GM12878 (cell line): ENCODE results near the gene PLOD2. TPM values are rescaled to one million over a fixed set of nuclear protein-coding genes. Genes with fewer than 3 reads are reported as not detected.

ENCODE experiments used
- ATAC-seq: fragments of 200-7000 bp; cut with Tn5 transposase; 3 replicates; pipeline ENCODE4 v1.9.1; 2020; ENCODE audit warnings: mild to moderate bottlenecking, moderate library complexity
- BruUV-seq: library from RNA; stranded (reverse); fragments of 400-500 nt; replicated peaks from 2 replicates; lab custom pipeline; 2021; lab: Mats Ljungman, UMichigan
- CTCF ChIA-PET: fragments of 300-600 bp; sonication (Branson Sonifier 250); formaldehyde crosslinking; extraction: SDS; loops from one replicate; lab custom pipeline; 2021; ENCODE audit warnings: inconsistent platforms; lab: Yijun Ruan, JAX
- POLR2A ChIA-PET: fragments of 350-600 bp; formaldehyde crosslinking; extraction: SDS; loops from one replicate; lab custom pipeline; 2021; ENCODE audit warnings: inconsistent platforms; lab: Charles Lee
- RAD21 ChIA-PET: fragments of 300-600 bp; sonication (Branson Sonifier 250); formaldehyde crosslinking; loops from one replicate; lab custom pipeline; 2023; ENCODE audit warnings: antibody characterized with exemption; ENCODE audit not compliant: unreplicated experiment; lab: Charles Lee
- SMC1A ChIA-PET: fragments of 300-600 bp; sonication (Branson Sonifier 250); formaldehyde crosslinking; loops from one replicate; lab custom pipeline; 2023; ENCODE audit not compliant: unreplicated experiment, uncharacterized antibody; lab: Charles Lee
- DNase-seq: peaks from one replicate; pipeline ENCODE4 v3.0.0-alpha.2; 2011; ENCODE audit warnings: low read depth, low spot score
- FAIRE-seq: peaks from 3 replicates; lab custom pipeline; 2011; peaks lifted over from hg19 to GRCh38; lab: Jason Lieb, UNC
- H2AFZ ChIP-seq: 2 replicates; pipeline ENCODE4 v1.6.0; 2011; ENCODE audit warnings: low read depth, low read length, control low read depth; ENCODE audit not compliant: control insufficient read depth
- H3K27ac ChIP-seq: 2 replicates; pipeline ENCODE4 v1.5.1; 2011; ENCODE audit warnings: control low read depth; ENCODE audit not compliant: control insufficient read depth, insufficient read depth
- H3K27me3 ChIP-seq, 2 experiments: replicated peaks in 1 of 2; 2 replicates each; pipeline versions ENCODE4 v1.6.0 to v1.6.1; 2011; ENCODE audit warnings: low read length in 1 of 2; ENCODE audit not compliant: control insufficient read depth in 2 of 2, insufficient read depth in 2 of 2
- H3K36me3 ChIP-seq, 2 experiments: 2 replicates each; pipeline ENCODE4 v1.5.1; 2011; ENCODE audit warnings: low read length in 1 of 2; ENCODE audit not compliant: control insufficient read depth in 2 of 2, insufficient read depth in 2 of 2
- H3K4me1 ChIP-seq: 2 replicates; pipeline ENCODE4 v1.6.1; 2011; ENCODE audit warnings: mild to moderate bottlenecking, low read length, moderate library complexity, mixed read lengths; ENCODE audit not compliant: control insufficient read depth, insufficient read depth
- H3K4me2 ChIP-seq: 2 replicates; pipeline ENCODE4 v1.6.0; 2011; ENCODE audit warnings: control low read depth; ENCODE audit not compliant: control insufficient read depth, insufficient read depth
- H3K4me3 ChIP-seq: fragments of 200-600 bp; sonication (generic); 2 replicates; pipeline ENCODE4 v1.5.1; 2016
- H3K79me2 ChIP-seq: 2 replicates; pipeline ENCODE4 v1.6.0; 2011; ENCODE audit warnings: low read length; ENCODE audit not compliant: control insufficient read depth, insufficient read depth
- H3K9ac ChIP-seq: 2 replicates; pipeline ENCODE4 v1.8.0; 2011; ENCODE audit warnings: low read length, control low read depth, mixed read lengths; ENCODE audit not compliant: control insufficient read depth, insufficient read depth
- H3K9me3 ChIP-seq: replicated peaks from 3 replicates; pipeline ENCODE4 v1.5.1; 2011; ENCODE audit warnings: mild to moderate bottlenecking, low read length; ENCODE audit not compliant: control insufficient read depth, insufficient read depth
- H4K20me1 ChIP-seq: 2 replicates; pipeline ENCODE4 v1.6.0; 2011; ENCODE audit not compliant: control insufficient read depth, insufficient read depth
- BMI1 ChIP-seq: fragments of 450-650 bp; IDR thresholded peaks from 2 replicates; pipeline ENCODE4 v1.6.1; 2016; ENCODE audit warnings: mild to moderate bottlenecking, moderate library complexity, borderline replicate concordance
- CHD2 ChIP-seq: IDR thresholded peaks from 2 replicates; pipeline ENCODE4 v1.6.1; 2011; ENCODE audit warnings: low read depth, low read length, improper control_type of control experiment, borderline replicate concordance
- EED ChIP-seq: sonication (generic); IDR thresholded peaks from 2 replicates; pipeline ENCODE4 v1.6.1; 2016; ENCODE audit warnings: antibody characterized with exemption, low read depth
- FOS ChIP-seq: IDR thresholded peaks from 3 replicates; pipeline ENCODE4 v1.6.1; 2011; ENCODE audit warnings: borderline replicate concordance; ENCODE audit not compliant: insufficient read length; ENCODE audit errors: extremely low read depth
- FOXK2 ChIP-seq: fragments of 450-650 bp; IDR thresholded peaks from 2 replicates; pipeline ENCODE4 v1.6.1; 2017; ENCODE audit warnings: mild to moderate bottlenecking, moderate library complexity
- JUND ChIP-seq: IDR thresholded peaks from 2 replicates; pipeline ENCODE4 v1.6.1; 2012; ENCODE audit warnings: low read depth, mild to moderate bottlenecking, low read length, improper control_type of control experiment, moderate library complexity
- NBN ChIP-seq: fragments of 450-650 bp; IDR thresholded peaks from 2 replicates; pipeline ENCODE4 v1.6.1; 2016
- RAD21 ChIP-seq: IDR thresholded peaks from 2 replicates; pipeline ENCODE4 v1.6.1; 2011; ENCODE audit warnings: mild to moderate bottlenecking, low read depth, low read length, moderate library complexity; ENCODE audit not compliant: insufficient read depth
- RUNX3 ChIP-seq: IDR thresholded peaks from 2 replicates; pipeline ENCODE4 v1.6.1; 2012; ENCODE audit warnings: low read length, inconsistent platforms
- ZBED1 ChIP-seq: IDR thresholded peaks from 2 replicates; pipeline ENCODE4 v1.6.1; 2016; ENCODE audit warnings: borderline replicate concordance
- ZNF274 ChIP-seq: IDR thresholded peaks from one replicate; pipeline ENCODE4 v1.8.0; 2011; ENCODE audit not compliant: insufficient read length, insufficient read depth
- WGBS: methylation state at CpG from one replicate; pipeline ENCODE4 v1.1.6; 2016; ENCODE audit warnings: low lambda C conversion rate; ENCODE audit not compliant: insufficient replicate concordance, insufficient coverage; ENCODE audit errors: missing lambda C conversion rate; 5-methylcytosine and 5-hydroxymethylcytosine counted together
- in situ Hi-C: fragments of 300-500 bp; cut with MboI; formaldehyde crosslinking; loops from 9 replicates; pipeline ENCODE4 v1.14.3; 2018; ENCODE audit warnings: mixed read lengths
- intact Hi-C: fragments of 100-400 bp; cut with micrococcal nuclease; formaldehyde crosslinking; loops from one replicate; pipeline ENCODE4 v1.14.2; 2022; ENCODE audit not compliant: unreplicated experiment
- polyA plus RNA-seq, 11 experiments: library from polyadenylated mRNA; depleted of rRNA in 4 of 11; unstranded in 6 of 11; stranded (reverse) in 5 of 11; fragments of >200 nt; fragmentation: Nextera tagmentation in 4 of 11; fragmentation: Illumina TruSeq in 1 of 11; extraction: Ambion mirVana in 4 of 11; extraction: Trizol in 1 of 11; gene quantifications; 1 replicate in 1 of 11; 2 replicates in 10 of 11; pipeline versions ENCODE4 v1.2.1 to v1.2.3, GENCODE V29; 2011 to 2016; ENCODE audit warnings: inconsistent platforms in 2 of 11, missing spikeins in 2 of 11, low read depth in 1 of 11
- total RNA-seq, 4 experiments: library from RNA; depleted of rRNA in 3 of 4; stranded (reverse); fragments of >200 nt in 3 of 4; fragmentation: Illumina TruSeq in 1 of 4; extraction: Trizol in 1 of 4; gene quantifications; 2 replicates each; pipeline versions ENCODE4 v1.2.1 to v1.2.3, GENCODE V29; 2013 to 2021
- TF ChIP-seq, protein P1 (sequence below), 3 experiments: IDR thresholded peaks in 2 of 3; conservative IDR thresholded peaks in 1 of 3; 2 replicates each; pipeline ENCODE4 v1.5.1; 2011; ENCODE audit warnings: low read depth in 3 of 3, low read length in 3 of 3, mild to moderate bottlenecking in 3 of 3, control low read depth in 2 of 3, moderate library complexity in 2 of 3, inconsistent platforms in 1 of 3, mixed read lengths in 1 of 3; ENCODE audit not compliant: control insufficient read depth in 2 of 3, insufficient read depth in 1 of 3; ENCODE audit errors: extremely low read depth in 1 of 3
- TF ChIP-seq, protein P2 (sequence below): fragments of 450-650 bp; IDR thresholded peaks from 2 replicates; pipeline ENCODE4 v1.6.1; 2014; ENCODE audit warnings: mild to moderate bottlenecking
- TF ChIP-seq, protein P3 (sequence below): IDR thresholded peaks from 2 replicates; pipeline ENCODE4 v1.6.1; 2011; ENCODE audit warnings: borderline replicate concordance, low read depth, mild to moderate bottlenecking, moderate library complexity, mixed read lengths, low read length; ENCODE audit not compliant: insufficient read depth; ENCODE audit errors: extremely low read length
- TF ChIP-seq, protein P4 (sequence below): IDR thresholded peaks from 2 replicates; pipeline ENCODE4 v1.6.1; 2012; ENCODE audit warnings: improper control_type of control experiment, low read depth, low read length; ENCODE audit not compliant: insufficient replicate concordance

Gene PLOD2
- total and polyA plus RNA-seq, 10 of the 15 experiments (the other 5 are each of a cell fraction or from before 2014, with no cell fraction given), result 0.03 to 0.56 (median 0.33) TPM; not detected in 4

DNA sequence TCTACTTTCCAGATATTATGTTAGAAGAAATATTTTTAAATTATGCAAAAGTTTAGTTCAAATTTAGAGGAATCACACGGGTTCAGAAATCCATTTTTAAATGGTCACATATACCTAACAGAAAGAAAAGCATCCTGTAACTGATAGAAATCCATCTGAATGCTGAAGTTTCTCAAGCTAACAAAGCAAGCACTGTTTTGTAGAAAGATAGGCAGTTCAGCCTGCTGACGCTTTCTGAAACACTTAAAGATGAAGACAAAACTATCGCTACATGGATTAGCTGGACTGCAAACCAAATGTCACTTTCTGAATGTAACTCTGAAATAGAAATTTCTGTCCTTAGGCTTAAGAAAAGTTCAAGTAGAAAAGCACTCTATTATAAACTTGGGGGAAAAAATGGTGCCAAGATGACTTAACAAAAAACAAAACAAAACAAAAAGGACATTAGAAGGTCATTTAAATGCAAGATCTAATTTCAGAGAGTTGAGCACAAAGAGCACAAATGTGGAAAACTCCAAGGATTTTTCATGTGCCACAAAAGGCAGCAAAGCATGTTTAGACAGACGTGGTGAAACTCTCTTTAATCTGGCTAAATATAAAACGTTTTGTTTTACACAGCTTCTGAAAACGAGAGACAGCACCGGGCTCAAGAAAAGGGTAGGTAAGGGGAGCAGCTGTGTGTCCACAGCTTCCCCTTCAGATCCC is 1.2 kb downstream of the PLOD2 start:
- no peaks in the 10 kb centered on the region for H3K36me3 ChIP-seq
- RAD21 ChIA-PET, result no interaction called here
- H3K9me3 ChIP-seq, result no peaks in the 10 kb centered on the region
- ATAC-seq, result no peak
- no peak overlapping the region for H3K27ac ChIP-seq
- no peak overlapping the region for H3K9ac ChIP-seq
- no peak for FAIRE-seq
- SMC1A ChIA-PET, result no interaction called here
- H3K4me1 ChIP-seq, result no peaks in the 10 kb centered on the region
- no peaks in the 10 kb centered on the region for H4K20me1 ChIP-seq
- no peak overlapping the region for H2AFZ ChIP-seq
- peaks cover 5 to 11% of the 10 kb centered on the region in 2 experiments for H3K27me3 ChIP-seq
- H3K79me2 ChIP-seq, result no peaks in the 10 kb centered on the region
- 2% methylated on average over 7 of the region's 7 CpGs for WGBS
- intact Hi-C loops, result no loop called here
- no peak overlapping the region for H3K4me3 ChIP-seq
- CTCF ChIA-PET, result interaction anchor here (0.6 kb wide), 1 partner anchor 9 kb away, joined by 3 read pairs; no protein-coding TSS in a partner anchor
- no peak for TF ChIP-seq RUNX3
- no peak for TF ChIP-seq ZNF274
- TF ChIP-seq, protein P1, sequence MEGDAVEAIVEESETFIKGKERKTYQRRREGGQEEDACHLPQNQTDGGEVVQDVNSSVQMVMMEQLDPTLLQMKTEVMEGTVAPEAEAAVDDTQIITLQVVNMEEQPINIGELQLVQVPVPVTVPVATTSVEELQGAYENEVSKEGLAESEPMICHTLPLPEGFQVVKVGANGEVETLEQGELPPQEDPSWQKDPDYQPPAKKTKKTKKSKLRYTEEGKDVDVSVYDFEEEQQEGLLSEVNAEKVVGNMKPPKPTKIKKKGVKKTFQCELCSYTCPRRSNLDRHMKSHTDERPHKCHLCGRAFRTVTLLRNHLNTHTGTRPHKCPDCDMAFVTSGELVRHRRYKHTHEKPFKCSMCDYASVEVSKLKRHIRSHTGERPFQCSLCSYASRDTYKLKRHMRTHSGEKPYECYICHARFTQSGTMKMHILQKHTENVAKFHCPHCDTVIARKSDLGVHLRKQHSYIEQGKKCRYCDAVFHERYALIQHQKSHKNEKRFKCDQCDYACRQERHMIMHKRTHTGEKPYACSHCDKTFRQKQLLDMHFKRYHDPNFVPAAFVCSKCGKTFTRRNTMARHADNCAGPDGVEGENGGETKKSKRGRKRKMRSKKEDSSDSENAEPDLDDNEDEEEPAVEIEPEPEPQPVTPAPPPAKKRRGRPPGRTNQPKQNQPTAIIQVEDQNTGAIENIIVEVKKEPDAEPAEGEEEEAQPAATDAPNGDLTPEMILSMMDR (IDR thresholded peaks at IDR 0.05 in 2 of 3, conservative IDR thresholded peaks at IDR 0.05 in 1 of 3; ENCODE audit: control insufficient read depth in 2 of 3, extremely low read depth in 1 of 3, insufficient read depth in 1 of 3, low read depth in 3 of 3, low read length in 3 of 3), result no peak
- no peak for TF ChIP-seq FOS
- TF ChIP-seq, protein P2, sequence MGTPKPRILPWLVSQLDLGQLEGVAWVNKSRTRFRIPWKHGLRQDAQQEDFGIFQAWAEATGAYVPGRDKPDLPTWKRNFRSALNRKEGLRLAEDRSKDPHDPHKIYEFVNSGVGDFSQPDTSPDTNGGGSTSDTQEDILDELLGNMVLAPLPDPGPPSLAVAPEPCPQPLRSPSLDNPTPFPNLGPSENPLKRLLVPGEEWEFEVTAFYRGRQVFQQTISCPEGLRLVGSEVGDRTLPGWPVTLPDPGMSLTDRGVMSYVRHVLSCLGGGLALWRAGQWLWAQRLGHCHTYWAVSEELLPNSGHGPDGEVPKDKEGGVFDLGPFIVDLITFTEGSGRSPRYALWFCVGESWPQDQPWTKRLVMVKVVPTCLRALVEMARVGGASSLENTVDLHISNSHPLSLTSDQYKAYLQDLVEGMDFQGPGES, result no peak
- no peak for TF ChIP-seq NBN
- no peak for TF ChIP-seq EED
- TF ChIP-seq CHD2, result no peak
- no peak for TF ChIP-seq FOXK2
- no peak for TF ChIP-seq ZBED1
- no peak for TF ChIP-seq RAD21
- TF ChIP-seq, protein P3, sequence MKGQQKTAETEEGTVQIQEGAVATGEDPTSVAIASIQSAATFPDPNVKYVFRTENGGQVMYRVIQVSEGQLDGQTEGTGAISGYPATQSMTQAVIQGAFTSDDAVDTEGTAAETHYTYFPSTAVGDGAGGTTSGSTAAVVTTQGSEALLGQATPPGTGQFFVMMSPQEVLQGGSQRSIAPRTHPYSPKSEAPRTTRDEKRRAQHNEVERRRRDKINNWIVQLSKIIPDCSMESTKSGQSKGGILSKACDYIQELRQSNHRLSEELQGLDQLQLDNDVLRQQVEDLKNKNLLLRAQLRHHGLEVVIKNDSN, result no peak
- no peak for TF ChIP-seq JUND
- TF ChIP-seq BMI1, result no peak
- TF ChIP-seq, protein P4, sequence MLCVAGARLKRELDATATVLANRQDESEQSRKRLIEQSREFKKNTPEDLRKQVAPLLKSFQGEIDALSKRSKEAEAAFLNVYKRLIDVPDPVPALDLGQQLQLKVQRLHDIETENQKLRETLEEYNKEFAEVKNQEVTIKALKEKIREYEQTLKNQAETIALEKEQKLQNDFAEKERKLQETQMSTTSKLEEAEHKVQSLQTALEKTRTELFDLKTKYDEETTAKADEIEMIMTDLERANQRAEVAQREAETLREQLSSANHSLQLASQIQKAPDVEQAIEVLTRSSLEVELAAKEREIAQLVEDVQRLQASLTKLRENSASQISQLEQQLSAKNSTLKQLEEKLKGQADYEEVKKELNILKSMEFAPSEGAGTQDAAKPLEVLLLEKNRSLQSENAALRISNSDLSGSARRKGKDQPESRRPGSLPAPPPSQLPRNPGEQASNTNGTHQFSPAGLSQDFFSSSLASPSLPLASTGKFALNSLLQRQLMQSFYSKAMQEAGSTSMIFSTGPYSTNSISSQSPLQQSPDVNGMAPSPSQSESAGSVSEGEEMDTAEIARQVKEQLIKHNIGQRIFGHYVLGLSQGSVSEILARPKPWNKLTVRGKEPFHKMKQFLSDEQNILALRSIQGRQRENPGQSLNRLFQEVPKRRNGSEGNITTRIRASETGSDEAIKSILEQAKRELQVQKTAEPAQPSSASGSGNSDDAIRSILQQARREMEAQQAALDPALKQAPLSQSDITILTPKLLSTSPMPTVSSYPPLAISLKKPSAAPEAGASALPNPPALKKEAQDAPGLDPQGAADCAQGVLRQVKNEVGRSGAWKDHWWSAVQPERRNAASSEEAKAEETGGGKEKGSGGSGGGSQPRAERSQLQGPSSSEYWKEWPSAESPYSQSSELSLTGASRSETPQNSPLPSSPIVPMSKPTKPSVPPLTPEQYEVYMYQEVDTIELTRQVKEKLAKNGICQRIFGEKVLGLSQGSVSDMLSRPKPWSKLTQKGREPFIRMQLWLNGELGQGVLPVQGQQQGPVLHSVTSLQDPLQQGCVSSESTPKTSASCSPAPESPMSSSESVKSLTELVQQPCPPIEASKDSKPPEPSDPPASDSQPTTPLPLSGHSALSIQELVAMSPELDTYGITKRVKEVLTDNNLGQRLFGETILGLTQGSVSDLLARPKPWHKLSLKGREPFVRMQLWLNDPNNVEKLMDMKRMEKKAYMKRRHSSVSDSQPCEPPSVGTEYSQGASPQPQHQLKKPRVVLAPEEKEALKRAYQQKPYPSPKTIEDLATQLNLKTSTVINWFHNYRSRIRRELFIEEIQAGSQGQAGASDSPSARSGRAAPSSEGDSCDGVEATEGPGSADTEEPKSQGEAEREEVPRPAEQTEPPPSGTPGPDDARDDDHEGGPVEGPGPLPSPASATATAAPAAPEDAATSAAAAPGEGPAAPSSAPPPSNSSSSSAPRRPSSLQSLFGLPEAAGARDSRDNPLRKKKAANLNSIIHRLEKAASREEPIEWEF, result no peak
- POLR2A ChIA-PET, result no interaction called here
- in situ Hi-C loops, result no loop called here
- no TSS peak for BruUV-seq
- DNase-seq, result no peak
- no peak overlapping the region for H3K4me2 ChIP-seq
